GM21423 (cell line): ENCODE measurements around the gene MATK.
"Not testable (repeated sequence)": the region's sequence is repeated elsewhere in the genome, so short reads cannot be mapped to it uniquely, and the experiment has no call there.

Source experiments
- ATAC-seq: cut with Tn5 transposase; IDR thresholded peaks from one replicate; pipeline ENCODE4 v1.9.1; 2021; ENCODE audit warnings: mild to moderate bottlenecking, moderate library complexity; ENCODE audit not compliant: unreplicated experiment

MATK gene

DNA sequence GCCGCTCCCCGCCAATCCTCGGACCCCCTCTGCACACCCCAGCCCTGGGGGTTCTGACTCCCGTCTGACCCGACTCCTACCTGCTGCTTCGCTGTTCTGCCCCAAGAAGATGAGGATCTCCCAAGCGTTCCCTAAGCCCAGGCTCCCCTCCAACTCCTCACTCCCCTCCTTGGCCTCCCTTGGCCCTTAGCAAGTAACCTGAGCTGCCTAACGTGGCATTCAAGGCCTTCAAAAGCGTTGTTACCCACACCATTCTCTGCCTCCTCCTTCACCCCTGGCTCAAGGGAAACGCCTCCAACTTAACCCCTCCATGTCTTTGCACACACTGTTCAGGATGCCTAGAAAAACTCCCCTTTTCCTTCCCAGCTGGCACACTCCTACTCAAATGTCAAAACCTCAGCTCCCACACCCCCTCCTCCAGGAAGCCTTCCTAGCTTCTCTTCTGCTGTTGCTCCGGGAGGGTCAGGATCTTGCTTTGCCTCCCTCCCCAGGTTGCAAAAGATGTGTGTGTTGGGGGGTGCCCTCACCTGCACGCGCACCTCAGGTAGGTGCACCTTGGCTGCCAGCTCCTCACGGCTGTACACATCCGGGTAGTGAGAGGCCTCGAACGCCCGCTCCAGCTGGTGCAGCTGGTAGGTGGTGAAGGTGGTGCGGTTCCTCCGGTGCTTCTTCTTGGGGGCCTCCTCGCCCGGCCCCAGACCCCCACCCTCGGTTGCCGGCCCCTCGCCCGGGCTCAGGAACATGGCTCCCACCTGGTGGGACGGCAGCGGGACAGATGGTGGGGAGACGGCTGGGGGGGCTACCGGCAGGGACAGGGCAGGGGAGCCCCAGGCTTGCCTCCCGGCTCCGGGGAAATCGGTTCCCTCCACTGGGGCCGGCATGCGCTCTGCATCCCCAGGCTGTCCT lies 14.9 kb downstream of the MATK start:
- no peak for ATAC-seq

DNA sequence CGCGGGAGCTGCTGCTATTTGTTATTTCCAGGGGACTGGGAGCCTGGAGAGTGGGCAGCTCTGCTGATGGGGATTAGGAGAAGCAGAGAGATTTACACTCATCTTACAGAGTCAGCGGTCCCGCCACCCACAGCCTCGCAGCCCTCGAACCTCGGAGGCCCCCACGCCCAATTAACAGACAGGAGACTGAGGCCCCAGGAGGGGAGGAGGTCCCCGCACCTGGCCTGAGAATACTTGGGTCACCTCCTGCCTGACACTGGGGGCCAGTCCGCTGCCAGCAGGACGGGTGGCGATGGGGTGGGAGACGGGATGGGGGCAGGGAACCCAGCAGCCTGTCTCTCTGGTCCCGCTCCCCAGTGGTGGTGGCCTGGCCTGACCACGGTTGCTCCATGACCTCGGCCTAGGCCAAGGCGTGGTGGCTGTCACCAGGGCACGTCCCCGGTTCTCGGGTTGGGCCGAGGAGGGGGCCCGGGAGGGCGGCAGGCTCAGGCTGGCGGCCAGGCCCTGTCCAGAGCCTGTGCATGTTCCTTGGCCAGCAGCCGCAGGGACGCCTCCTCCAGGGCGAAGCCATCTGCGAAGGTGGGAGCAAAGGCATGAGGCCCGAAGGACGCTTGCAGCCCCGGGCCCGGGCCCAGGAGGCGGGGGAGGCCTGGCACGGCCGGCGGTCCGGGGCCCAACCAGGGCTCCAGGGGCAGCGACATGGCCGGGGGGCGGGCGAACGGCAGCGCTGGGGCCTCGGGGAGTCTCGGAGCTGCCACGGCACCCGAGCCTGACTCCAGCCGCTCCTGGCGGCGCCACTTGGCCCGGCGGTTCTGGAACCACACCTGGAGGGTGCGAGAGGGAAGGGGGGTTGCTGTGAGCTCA lies 15.8 kb downstream of the MATK start:
- ATAC-seq, result no peak

DNA sequence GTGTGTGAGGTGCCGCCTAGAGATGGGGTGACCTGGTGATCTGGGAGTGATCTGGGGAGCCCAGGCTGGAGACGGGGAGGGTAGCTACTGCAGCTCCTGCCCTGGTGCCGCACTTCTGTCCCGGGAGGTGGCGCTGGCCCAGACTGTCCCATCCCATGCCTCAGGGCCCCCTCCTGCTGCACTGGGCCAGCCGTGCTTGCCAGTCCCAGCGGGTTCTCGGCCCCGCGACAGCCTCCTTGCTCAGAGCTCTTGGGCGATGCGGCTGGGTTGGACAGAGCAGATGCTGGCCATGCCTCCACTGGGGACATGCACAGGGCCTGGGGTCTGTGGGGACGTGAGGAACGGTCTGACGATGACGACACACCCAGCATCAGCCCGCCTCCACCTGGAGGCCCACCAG lies 16.7 kb downstream of the MATK start:
- no peak for ATAC-seq

DNA sequence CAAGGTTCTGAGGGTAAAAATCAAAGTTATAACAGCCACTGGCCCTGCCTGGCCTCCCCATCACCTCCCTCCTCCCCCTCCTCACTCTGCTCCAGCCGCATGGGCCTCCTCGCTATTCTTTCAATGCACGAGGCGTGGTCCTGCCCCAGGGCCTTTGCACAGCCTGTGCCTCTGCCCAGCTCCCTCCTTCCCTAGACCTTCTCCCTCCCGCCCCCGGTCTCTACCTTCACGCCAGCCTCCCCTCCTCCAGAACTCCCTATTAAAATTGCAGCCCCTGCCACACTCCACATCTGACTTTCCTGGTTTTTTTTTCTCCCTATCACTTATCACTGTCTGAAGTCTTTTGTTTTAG lies 17.5 kb downstream of the MATK start:
- ATAC-seq, result no peak

DNA sequence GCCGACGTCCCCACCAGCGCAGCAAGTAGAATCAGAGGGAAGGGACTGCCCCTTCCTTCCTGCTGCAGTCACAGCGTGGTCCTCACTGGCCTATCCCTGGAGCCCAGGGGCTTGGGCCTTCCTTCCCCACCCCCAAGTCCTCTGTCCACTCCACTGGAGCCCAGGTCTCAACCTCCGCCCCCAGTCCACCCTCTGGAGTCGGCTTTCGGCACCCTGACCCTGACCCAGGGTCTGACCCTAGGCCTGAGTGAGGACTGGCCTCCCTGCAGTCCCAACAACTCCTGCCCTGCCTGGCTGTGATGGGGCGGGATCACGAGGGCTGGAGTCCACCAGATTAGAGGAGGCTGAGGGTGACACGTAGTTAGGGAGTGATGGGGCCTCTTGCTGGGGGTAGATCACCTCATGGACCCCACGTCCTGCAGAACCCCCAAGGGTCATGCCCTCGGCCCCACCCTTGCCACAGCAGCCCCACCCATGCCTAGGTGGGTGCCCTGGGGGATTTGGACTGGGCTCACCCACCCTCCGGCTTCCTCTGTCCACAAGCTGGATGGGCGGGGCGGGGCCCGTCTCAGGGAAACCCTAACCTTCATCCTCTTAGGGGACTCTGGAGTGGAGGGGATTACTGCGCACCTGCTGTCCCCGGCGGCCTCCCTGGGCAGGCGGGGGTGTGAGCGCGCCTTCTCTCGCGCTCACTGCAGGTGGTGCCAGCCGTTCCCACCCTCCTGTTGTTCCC lies 18.0 kb downstream of the MATK start:
- ATAC-seq, result no peak

DNA sequence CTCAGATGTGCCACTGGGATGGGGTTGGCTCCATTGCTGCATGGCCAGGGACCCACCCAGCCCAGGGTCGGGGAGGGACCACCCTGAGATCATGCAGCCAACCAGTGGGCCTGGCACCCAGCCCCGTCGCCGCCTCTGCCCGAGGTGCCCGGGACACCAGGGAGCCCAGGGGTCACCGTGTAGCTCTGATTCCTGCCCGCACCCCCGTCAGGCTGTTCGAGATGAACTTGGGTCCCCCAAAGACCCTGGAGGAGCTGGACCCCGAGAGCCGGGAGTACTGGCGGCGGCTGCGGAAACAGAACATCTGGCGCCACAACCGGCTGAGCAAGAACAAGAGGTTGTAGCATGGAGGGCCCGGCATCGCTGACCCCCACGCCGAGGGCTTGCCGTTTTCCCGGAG lies 19.1 kb downstream of the MATK start:
- no peak for ATAC-seq

DNA sequence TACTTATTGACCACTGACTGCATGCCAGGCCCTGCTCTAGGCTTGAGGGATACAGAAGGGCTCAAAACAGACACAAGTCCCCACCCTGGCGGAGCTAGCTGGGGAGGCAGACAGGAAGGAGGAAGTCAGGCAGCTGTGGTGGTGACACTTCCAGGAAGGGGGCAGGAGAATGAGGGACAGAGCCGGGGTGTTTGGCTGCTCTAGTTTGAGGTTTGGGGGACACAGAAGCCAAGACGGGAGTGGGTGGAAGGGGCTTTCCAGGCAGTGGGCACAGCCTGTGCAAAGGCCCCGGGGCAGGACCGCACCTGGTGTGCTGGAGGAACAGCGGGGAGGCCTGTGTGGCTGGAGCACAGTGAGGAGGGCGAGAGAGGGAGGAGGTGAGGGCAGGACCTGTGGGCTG lies 19.7 kb downstream of the MATK start:
- ATAC-seq, result no peak

DNA sequence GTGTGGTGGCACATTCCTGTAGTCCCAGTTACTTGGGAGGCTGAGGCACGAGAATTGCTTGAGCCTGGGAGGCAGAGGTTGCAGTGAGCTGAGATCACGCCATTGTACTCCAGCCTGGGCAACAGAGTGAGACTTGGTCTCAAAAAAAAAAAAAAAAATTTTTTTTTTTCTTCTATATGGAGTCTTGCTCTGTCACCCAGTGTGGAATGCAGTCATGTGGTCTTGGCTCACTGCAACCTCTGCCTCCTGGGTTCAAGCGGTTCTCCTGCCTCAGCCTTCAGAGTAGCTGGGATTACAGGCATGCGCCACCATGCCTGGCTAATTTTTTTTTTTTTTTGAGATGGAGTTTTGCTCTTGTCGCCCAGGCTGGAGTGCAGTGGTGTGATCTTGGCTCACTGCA lies 20.4 kb downstream of the MATK start:
- not testable (repeated sequence) for ATAC-seq

DNA sequence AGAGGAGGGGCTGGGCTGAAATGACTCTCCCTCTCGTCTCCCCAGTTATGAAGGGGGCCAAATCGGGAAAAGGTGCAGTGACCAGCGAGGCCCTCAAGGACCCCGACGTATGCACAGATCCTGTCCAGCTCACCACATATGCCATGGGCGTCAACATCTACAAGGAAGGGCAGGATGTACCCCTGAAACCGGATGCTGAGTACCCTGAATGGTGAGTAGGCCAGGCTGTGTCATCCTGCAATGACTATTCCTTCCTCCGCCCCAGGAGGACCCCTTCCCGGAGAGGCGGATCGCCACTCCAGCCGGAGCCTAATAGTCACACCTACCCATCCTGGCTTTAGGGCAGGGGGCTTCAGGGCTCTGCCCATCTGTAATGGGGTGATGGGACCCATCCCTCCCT lies 21.1 kb downstream of the MATK start:
- ATAC-seq, result no peak

DNA sequence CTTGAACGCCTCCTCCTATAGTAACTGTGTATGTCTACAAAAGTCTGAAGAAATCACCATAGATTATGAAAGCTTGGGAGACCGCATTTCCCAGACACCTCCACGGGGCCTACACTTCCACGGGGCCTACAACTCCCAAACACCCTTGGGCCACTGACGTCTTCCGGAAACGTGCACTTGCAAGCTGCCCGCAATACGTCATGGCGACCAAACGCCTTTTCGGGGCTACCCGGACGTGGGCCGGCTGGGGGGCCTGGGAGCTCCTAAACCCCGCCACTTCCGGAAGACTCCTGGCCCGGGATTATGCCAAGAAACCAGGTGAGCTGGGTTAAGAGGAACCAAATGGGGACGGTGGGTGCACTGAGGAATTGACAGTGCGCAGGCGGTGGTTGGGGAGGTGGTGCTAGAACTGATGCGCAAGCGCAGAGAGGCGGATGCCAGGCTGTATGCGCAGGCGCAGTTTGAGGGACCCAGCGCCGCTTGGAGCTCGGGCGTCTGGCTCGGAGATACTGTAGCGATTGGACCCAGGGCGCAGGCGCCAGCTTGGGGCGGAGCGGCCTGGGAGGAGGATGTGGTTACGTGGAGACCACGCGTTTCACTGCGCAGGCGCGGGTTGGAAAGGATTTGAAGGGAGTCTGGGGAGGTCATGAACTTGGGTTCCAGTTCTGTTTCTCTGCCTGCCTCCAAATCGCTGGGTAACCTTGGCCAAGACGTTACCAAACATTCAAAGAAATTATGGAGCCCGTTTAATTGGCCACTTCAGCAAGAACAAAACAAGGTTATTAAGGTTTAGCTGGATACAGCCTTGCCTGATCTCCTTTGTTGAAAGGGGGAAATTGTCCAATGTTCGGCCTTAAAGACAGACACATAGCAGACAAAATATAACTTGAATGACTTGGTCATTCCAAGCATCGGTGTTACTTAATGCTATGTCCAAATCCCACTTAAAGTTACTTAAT lies 23.4 kb downstream of the MATK start, which contains the start of gene MRPL54:
TSS of gene MRPL54 (plus strand) at position 182 of the 959 bp plus-strand sequence. CDS start at position 201, 19 bp downstream.
- peak; percentile 67 for ATAC-seq

DNA sequence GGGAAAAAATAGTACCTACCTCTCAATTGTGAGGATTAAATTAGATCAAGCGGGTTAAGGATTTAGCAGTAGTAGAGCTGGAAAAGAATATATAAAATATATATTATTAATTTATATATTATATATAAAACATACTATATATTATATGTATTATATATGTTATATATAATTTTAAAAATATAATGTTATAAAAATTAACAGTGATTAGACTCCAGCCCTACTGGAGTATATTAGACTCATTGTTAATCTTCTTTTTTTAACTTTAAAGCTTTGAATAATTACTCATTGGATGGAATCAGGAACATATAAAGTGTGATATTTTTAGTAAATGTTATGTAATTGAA lies 24.1 kb downstream of the MATK start:
- ATAC-seq, result no peak

DNA sequence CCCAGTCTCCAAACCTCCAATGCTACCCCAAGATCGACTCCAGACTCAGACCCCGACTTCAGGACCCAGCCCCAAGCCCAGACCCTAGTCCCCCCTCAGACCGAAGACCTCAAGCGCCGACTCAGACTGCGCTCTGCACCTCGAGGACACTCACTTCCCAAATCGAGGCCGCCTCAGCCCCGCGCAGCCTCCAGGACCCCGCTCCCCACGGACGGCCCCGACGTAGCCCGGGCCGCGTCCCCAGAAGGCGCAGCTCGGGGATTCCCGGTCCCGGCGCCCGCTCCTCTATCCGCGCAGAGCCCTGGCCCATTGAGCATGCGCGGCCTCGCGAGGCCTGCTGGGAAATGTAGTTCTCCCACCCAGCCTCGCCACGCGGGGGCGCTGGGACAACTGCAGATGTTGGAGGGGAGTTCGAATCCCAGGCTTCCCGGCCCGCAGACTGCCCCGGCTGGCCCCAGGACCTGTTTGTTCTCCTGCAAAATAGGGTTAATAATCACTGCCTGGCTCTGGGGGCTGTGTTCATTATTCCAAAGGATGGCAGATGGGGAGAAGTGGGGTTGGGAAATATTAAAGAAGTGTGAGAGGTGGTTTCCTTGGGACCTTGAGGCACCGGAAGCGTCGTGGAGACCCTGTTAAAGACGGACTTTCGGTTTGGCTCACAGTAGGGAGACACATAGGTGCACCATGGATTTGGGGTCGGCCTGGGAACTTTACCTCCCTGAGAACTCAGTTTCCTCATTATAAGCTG lies 24.6 kb downstream of the MATK start, which contains the start of gene APBA3:
TSS of gene APBA3 (minus strand) at position 311 of the 748 bp plus-strand sequence. CDS start 1,428 bp downstream, outside the sequence.
- ATAC-seq, result peak; percentile 51

DNA sequence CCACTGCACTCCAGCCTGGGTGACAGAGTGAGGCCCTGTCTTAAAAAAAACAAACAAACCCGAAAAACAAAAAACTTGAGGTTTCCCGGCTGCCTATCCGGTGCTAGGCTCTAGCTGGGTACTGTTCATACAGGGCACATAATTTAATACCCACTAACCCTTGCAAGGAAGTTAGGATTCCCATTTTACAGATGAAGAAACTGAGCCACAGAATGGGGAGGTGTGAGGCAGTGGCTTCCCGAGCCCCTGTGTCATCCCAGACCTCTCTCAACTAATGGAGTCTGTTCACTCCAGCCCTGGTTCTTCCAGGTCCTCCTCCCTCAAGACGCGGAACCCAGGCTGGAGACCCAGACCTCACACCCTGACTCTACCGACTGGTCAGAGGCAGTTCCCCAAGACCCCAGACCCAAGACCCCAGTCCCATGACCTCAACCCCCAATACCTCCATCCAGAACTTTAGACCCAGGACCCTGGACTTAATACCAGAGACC lies 25.3 kb downstream of the MATK start:
- no peak for ATAC-seq

DNA sequence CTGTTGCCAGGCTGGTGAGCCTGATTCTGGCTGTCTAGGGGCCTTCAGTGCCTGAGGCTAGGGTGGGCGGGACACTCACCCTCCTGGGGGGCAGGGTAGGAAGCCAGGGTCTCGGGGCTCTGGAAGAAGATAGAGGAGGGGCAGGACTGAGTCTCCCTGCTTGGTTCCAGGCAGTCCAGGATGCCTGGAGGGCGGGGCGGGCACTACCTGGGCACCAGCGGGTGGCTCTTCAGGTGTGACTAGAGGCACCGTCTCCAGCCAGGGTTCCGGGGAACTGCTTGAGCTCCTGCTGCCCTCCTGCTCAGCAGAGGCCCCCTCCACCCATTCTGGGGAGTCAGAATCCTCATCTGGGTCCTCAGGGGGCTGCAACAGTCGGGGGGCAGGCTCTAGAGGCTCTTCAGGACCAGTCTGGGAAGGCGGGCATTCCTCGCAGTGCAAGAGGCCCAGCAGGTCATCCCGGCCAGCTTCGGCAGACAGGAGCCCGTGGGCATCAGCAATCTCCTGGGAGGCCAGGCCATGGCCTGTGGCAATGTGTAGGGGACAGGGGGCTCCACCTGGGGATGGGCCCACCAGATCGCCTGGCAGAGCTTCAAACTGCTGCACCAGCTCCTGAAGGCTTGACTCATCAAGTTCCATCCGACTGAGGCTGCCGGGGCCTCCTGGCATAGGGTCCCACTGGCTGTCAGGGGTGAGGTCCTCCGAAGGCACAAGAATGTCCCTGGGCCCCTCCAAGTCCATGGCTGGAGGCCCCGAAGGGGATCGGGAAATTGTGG lies 26.5 kb downstream of the MATK start:
- no peak for ATAC-seq

DNA sequence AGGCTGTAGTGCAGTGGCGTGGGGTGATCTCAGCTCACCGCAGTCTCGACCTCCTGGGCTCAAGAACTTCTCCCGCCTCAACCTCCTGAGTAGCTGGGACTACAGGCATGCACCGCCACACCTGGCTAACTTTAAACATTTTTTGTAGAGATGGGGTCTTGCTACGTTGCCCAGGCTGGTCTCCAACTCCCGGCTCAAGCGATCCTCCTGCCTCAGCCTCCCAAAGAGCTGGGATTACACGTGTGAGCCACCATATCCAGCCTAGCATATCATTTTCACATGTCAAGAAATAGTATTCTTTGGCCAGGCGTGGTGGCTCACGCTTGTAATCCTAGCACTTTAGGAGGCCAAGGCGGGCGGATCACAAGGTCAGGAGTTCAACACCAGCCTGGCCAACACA lies 27.9 kb downstream of the MATK start:
- not testable (repeated sequence) for ATAC-seq

DNA sequence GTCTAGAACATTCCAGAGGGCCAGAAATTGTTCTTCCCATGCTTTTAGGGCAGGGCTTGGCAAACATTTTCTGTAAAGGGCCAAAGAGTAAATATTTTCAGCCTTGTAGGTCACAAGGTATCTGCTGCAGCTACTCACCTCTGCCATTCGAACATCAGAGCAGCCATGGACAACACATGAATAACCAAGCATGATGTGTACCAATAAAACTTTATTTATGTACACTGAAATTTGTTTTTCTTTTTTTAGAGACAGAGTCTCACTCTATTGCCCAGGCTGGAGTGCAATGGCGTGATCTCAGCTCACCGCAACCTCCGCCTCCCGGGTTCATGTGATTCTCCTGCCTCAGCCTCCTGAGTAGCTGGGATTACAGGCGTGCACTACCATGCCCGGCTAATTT lies 28.5 kb downstream of the MATK start:
- not testable (repeated sequence) for ATAC-seq

DNA sequence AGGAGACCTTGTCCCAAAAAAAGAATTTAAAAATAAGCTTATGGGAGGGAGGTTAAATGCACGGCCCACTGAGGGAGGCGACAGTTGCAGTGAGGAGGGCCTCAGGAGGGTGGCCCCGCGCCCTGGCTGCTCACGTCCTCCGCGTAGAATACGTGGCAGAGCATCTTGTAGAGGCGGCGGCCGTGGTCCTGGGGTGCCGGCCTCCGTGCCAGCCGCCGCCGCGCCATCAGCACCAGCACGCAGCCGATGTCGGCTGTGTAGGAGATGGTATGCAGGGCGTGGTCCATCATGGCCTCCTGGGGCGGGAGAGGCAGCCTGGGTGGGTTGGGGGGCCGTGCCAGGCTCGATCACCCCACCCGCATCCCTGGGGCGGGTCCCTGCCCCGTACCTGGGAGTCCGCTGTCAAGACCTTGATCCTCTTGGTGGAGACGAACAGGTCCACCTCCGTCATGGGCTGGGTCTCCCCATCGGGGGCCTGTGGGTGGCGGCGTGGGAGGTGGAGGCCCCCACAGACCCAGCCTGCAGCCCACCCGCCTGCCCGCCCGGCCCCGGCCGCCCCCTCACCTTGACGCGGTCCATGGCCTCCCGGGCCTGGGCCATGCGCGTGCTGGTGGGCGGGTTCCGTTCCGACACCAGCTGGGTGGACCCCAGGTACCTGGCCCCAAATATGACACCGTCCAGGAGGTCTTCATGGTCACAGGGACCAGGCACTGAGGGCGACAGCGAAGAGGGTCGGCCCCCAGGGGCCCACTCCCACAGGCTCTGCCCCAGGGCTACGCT lies 32.4 kb downstream of the MATK start:
- ATAC-seq, result no peak

DNA sequence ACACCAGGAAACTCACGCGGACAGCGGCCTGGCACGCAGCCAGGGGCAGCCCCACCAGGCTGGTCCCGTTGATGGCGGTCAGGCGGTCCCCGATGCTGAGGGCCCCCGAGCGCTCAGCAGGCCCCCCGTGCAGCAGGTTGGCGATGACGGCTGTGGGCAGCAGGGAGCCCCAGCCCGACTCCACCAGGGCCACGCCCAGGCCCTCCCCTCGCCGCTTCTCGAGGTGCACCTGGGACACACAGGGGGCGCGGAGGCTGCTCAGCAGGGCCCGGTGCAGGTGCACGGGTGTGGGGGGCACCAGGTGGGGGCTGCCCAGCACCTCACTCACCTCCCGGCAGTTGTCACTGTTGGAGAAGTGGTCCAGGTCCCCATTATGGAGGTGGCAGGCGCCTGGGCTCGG lies 33.7 kb downstream of the MATK start:
- ATAC-seq, result no peak
